Hepatocyte (in vitro differentiated cells): ENCODE data around the gene LAMTOR1.

Experiments used
- EZH2 ChIP-seq: fragments of 200-600 bp; sonication (generic); IDR thresholded peaks from 2 replicates; pipeline ENCODE4 v1.6.1; 2016; ENCODE audit warnings: antibody characterized with exemption, mild to moderate bottlenecking, borderline replicate concordance
- EZH2phosphoT487 ChIP-seq: fragments of 200-600 bp; sonication (generic); IDR thresholded peaks from one replicate; pipeline ENCODE4 v1.6.1; 2018; ENCODE audit warnings: antibody characterized with exemption, mild to moderate bottlenecking, low read depth, moderate library complexity; ENCODE audit not compliant: unreplicated experiment, severe bottlenecking
- TF ChIP-seq, protein P1 (sequence below): fragments of 200-600 bp; sonication (generic); IDR thresholded peaks from 2 replicates; pipeline ENCODE4 v1.5.1; 2016; ENCODE audit warnings: antibody characterized with exemption, mild to moderate bottlenecking; ENCODE audit not compliant: poor library complexity

DNA sequence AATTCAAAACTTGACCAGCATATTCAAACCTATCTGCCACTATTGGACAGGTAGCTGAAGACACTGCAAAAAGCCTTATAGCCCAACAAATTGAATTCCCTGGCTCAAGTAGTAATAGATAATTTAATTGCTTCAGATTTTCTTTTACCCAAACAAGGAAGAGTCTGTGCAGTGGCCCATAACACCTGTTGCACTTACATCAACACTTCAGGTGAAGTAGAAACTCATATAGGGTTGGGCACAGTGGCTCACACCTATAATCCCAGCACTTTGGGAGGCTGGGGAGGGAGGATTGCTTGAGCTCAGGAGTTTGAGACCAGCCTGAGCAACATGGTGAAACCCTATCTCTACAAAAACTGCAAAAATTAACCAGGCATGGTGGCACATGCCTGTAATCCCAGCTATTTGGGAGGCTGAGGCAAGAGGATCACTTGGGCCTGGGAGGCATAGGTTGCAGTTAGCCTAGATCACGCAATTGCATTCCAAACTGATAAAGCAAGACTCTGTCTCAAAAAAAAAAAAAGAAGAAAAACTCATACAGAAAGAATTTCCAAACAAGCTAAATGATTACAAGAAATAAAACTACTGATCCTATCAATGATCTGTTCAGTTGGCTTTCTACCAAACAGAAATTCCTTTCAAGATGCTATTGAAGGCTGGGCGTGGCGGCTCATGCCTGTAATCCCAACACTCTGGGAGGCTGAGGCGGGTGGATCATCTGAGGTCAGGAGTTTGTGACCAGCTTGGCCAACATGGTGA is 41.9 kb upstream of the LAMTOR1 start:
- TF ChIP-seq, protein P1, sequence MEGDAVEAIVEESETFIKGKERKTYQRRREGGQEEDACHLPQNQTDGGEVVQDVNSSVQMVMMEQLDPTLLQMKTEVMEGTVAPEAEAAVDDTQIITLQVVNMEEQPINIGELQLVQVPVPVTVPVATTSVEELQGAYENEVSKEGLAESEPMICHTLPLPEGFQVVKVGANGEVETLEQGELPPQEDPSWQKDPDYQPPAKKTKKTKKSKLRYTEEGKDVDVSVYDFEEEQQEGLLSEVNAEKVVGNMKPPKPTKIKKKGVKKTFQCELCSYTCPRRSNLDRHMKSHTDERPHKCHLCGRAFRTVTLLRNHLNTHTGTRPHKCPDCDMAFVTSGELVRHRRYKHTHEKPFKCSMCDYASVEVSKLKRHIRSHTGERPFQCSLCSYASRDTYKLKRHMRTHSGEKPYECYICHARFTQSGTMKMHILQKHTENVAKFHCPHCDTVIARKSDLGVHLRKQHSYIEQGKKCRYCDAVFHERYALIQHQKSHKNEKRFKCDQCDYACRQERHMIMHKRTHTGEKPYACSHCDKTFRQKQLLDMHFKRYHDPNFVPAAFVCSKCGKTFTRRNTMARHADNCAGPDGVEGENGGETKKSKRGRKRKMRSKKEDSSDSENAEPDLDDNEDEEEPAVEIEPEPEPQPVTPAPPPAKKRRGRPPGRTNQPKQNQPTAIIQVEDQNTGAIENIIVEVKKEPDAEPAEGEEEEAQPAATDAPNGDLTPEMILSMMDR: no peak
- TF ChIP-seq EZH2phosphoT487 (no peak), EZH2 (no peak)
